Right forelimb (tissue), 1 donor: ENCODE results near the gene PLCD3.

Experiments
- DNase-seq: peaks from one replicate; pipeline ENCODE4 v3.0.0-alpha.2; 2018

Gene PLCD3, protein sequence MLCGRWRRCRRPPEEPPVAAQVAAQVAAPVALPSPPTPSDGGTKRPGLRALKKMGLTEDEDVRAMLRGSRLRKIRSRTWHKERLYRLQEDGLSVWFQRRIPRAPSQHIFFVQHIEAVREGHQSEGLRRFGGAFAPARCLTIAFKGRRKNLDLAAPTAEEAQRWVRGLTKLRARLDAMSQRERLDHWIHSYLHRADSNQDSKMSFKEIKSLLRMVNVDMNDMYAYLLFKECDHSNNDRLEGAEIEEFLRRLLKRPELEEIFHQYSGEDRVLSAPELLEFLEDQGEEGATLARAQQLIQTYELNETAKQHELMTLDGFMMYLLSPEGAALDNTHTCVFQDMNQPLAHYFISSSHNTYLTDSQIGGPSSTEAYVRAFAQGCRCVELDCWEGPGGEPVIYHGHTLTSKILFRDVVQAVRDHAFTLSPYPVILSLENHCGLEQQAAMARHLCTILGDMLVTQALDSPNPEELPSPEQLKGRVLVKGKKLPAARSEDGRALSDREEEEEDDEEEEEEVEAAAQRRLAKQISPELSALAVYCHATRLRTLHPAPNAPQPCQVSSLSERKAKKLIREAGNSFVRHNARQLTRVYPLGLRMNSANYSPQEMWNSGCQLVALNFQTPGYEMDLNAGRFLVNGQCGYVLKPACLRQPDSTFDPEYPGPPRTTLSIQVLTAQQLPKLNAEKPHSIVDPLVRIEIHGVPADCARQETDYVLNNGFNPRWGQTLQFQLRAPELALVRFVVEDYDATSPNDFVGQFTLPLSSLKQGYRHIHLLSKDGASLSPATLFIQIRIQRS

GRCh38 chr17:45132320-45132571 is at the start of gene PLCD3:
Gene PLCD3 (minus strand): TSS chr17:45132515. CDS start chr17:45132410, 105 bp downstream.
- no peak for DNase-seq

DNA sequence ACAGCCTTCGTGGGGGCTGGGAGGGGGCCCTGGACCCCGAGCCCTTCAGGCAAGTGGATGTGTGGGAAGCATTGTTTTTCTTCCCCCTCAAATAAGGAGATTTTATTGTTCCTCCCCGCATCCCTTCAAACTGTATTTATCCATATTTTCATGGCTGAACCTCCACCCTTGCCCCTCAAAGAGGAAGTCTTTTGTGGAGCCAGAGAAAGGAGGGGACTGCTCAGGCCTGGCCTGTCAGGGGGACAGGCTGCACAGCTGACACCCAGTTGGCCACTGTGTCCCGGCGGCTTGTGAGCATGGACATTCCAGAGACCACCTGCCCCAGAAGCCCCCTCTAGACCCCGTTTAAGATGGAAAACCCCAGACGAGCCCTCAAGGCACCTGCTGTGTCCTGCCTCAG is 45.2 kb upstream of the PLCD3 start:
- no peak for DNase-seq

DNA sequence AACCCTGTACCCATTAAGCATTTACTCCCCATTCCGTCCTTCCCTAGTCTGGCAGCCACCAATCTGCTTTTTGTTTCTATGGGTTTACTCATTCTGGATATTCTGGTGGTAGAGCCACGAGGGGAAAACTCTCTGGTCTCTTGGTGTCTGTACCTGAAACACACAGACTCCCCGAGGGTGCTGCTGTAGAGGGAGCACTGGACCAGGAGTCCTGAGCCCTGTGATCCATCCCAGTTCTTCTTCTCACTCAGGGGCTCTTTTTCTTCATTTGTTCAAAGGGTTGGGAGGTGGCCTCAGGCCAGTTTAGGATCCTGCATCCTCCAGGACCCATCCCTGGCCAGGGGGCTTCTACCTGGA is 43.4 kb upstream of the PLCD3 start:
- no peak for DNase-seq

DNA sequence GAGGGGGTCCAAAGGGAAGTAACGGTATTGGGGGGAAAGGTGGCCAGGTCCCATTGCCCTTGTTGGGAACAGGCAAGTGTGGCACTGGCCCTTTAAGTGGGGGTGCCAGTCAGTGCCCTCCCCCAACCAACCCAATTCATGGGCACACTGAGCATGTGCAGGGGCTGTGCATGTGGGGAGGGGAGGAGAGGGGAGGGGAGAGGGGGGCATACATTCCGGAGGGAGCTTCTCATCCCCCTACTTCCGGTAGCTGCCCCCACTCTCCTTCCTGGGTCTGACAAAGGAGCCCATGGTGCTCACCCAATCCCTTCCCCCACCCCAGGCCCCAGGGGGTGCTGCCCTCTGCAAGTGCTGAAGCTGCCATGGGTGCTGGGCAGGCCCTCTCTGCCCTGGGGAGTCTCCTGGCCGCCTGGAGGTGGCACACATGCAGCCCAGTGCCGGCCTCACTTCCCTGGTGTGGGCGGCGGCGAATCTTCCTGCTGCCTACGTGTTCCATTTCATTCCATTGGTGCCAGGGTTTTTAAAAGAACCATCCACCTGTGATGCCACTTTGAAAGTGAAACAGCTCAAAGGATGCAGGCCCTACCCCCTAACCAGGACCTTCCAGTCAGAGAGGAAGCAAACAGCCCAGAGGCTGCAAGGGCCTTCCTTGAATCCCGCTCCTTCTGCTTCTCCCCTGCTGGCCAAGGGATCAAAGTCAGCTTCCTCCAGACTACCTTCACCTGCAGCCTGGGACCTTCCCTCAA is 40.4 kb upstream of the PLCD3 start:
- peak; percentile 80 for DNase-seq

DNA sequence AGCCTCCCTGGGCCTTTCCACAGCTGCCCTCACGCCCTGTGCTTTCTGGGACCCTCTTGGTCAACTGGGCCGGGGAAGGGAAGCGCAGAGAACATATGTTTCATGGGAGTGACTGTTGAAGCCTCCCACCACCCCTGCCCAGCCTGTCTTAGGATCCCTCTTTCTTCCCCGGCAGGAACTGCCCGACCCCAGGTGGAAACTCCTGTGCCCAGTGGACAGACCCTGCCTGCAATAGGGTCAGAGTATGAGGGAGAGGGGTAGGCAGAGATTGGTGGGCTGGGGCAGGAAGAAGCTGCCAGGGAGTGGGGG is 39.9 kb upstream of the PLCD3 start:
- DNase-seq: no peak

GRCh38 chr17:45171338-45172231 is 39.3 kb upstream of the PLCD3 start:
- DNase-seq: peak; percentile 80

GRCh38 chr17:45170931-45171337 is 38.6 kb upstream of the PLCD3 start:
- DNase-seq: peak; percentile 81

GRCh38 chr17:45170280-45170930 is 38.1 kb upstream of the PLCD3 start:
- no peak for DNase-seq

DNA sequence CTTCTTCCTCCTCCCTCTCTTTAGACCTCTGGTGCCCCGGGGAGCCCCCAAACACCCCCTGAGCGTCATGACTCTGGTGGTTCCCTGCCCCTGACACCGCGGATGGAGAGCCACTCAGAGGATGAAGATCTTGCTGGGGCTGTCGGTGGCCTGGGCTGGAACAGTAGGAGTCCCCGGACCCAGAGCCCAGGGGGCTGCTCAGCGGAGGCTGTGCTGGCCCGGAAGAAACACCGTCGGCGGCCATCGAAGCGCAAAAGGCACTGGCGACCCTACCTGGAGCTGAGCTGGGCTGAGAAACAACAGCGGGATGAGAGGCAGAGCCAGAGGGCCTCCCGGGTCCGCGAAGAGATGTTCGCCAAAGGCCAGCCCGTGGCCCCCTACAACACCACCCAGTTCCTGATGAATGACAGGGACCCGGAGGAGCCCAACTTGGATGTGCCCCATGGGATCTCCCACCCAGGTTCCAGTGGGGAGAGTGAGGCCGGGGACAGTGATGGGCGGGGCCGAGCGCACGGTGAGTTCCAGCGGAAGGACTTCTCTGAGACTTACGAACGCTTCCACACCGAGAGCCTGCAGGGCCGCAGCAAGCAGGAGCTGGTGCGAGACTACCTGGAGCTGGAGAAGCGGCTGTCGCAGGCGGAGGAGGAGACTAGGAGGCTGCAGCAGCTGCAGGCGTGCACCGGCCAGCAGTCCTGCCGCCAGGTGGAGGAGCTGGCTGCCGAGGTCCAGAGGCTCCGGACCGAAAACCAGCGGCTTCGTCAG is 36.9 kb upstream of the PLCD3 start:
- DNase-seq: no peak

- no peak for DNase-seq
Measured at GRCh38 chr17:45164734-45165269, 32.5 kb upstream of the PLCD3 start.

GRCh38 chr17:45162025-45162687 is 29.8 kb upstream of the PLCD3 start:
- DNase-seq: no peak

DNA sequence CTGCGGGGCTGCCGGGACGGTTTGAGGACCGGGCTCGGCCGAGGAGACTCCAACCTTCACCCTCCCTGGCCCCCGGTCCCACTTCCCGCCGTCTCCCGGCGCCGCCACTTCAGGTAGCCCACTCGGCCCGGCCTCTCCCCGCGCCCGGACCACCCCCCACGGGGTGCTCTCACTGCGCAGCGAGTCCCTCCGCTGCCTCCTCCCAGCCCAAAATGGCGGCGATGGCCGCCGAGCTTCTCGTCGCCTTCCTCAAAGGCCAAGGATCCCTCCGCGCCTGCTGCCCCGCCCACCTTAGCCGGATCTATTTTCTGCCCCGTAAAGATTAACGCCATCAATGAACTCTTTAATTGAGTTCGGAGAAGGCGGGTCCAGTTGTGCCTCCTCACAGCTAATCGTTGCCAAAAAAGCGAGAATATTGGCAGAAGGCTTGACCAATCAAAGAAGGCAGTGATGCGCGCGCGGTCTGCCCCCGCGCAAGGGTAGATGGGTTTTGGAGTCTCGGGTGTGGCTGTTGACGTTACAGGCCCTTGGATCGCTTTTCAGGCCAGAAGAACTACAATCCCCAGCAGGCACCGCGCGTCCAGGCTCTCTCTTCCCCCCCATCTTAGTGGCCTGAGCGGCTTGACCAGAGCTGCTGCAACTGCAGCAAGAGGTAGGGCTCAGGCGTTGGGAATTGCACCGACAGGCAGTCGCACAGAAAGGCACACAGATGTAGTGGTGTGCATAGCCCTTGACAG is 29.1 kb upstream of the PLCD3 start, which contains the start of gene HEXIM2:
Gene HEXIM2 (plus strand): TSS at position 588 of the 737 bp plus-strand sequence. CDS start 919 bp downstream, outside the sequence.
- DNase-seq: peak; percentile 99

- peak; percentile 90 for DNase-seq
Measured at GRCh38 chr17:45160447-45161287, 28.4 kb upstream of the PLCD3 start.

DNA sequence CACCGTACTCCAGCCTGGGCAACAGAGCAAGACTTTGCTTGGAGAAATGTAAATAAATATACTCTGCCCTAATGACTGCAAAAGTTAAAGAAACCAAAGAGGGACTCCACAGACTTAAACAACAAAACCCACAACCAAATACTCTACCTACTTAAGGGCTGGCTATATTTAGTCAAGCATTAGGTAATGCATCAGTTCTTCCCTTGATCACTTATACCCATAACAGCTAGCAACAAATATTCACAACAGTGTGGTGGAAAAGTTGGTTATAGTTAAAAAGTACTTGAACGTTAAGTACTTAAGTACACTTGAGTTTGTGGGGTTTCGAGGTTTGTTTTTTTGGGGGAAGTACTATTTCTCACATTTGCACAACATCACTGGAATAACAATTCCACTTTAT is 23.9 kb upstream of the PLCD3 start:
- no peak for DNase-seq

- DNase-seq: no peak
Measured at GRCh38 chr17:45155483-45155882, 23.2 kb upstream of the PLCD3 start.

DNA sequence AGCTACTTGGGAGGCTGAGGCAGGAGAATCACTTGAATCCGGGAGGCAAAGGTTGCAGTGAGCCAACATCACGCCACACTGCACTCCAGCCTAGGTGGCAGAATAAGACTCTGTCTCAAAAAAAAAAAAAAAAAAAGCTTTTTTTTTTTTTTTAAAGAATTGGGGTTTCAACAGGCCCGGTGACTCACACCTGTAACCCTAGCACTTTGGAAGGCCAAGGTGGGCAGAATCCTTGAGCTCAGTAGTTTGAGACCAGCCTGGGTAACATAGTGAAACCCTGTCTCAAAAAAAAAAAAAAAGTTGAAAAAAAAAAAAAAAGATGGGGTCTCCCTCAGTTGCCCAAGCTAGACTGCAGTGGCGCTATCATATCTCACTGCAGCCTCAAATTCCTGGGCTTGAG is 22.7 kb upstream of the PLCD3 start:
- DNase-seq: no peak

DNA sequence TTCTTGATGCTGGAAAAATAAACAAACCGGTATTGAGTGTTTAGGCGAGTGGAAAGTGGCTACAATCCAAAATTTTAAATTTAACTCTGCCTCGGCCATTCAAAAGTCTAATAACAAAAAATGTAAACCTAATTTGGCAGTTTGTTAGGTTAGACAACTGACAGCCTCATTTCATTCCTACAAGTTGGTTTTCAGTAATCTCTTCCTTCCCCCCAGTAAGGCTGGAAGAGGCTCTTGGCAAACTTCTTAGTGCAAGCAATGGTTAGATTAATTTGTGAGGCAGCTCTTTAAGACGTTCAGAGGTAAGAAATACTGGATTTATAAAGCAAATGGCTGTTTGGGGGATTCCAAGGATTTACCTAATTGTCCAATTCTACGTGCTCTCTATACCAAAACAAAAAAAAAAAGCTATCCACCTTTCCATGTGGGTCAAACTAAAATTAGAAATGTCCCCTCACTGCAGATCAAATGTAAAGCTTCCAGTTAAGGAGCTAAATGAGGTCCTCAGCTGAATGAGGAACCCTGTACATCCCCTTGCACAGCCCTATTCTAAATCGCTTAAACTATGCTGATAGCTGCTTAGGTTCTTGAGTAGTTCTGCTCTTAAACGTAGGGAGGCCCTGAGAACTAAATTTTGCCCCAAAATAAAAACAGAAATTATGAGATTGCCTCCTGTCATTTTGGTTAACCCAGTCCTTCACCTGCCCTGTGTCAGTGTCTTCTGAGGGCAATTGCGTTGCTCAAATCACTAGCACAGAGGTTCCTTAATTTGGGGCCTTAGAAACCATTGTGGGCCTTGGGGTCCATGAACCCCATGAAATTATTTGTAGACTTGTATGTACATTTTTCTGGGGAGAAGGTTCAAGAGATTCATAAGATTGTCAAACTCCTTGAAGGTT is 18.8 kb upstream of the PLCD3 start:
- peak; percentile 30 for DNase-seq
